Measurements from ENCODE around the gene GRM8. TPM values are rescaled to one million over a fixed set of nuclear protein-coding genes. Genes with fewer than 3 reads are reported as not detected.

Gene GRM8
- total and polyA plus RNA-seq, 7 donors, result 0.08 TPM; not detected in 6

- intact Hi-C loops (cut with DNase I), result no loop called here
- H3K27ac ChIP-seq, result no peak overlapping the region
- WGBS, 3 donors, result 71 to 74% (median 73%) methylated on average over 2 of the region's 2 CpGs
- H3K9me3 ChIP-seq, result no peaks in the 10 kb centered on the region
- H3K27me3 ChIP-seq (ENCODE audit: insufficient read depth in 3 of 3, low read length in 2 of 3), result peaks cover 0 to 33% (median 4%) of the 10 kb centered on the region in 3 donors
- no peak for ATAC-seq
- no peak for TF ChIP-seq CTCF (IDR thresholded peaks at IDR 0.05)
- H3K4me1 ChIP-seq, result peaks cover 9% of the 10 kb centered on the region
- H3K36me3 ChIP-seq (ENCODE audit: insufficient read depth in 1 of 2, low read depth in 1 of 2), result no peaks in the 10 kb centered on the region
- DNase-seq, result no peak
- no peak overlapping the region for H3K4me3 ChIP-seq
Measured at GRCh38 chr7:127256041-127256725, 3.4 kb upstream of the GRM8 start.

- Histone ChIP-seq H3K27me3 (ENCODE audit: insufficient read depth in 3 of 3, low read length in 2 of 3) (peaks cover 0 to 51% (median 8%) of the 10 kb centered on the region in 3 donors), H3K9me3 (no peaks in the 10 kb centered on the region), H3K36me3 (ENCODE audit: insufficient read depth in 1 of 2, low read depth in 1 of 2) (no peaks in the 10 kb centered on the region), H3K4me1 (peaks cover 9% of the 10 kb centered on the region), H3K27ac (no peak overlapping the region), H3K4me3 (peak overlapping the region; percentile 83)
- intact Hi-C loops (cut with DNase I), result loop anchor here in 1 of 2 donors (2.0 kb wide), 1 partner anchor 449 kb away; no protein-coding TSS in a partner anchor
- DNase-seq (no peak), ATAC-seq (no peak)
- TF ChIP-seq CTCF (IDR thresholded peaks at IDR 0.05), result no peak
- WGBS, 3 donors, result 20 to 21% (median 20%) methylated on average over 11 of the region's 11 CpGs
Measured at GRCh38 chr7:127254163-127254684, 1.5 kb upstream of the GRM8 start.

GRCh38 chr7:127253281-127254162 lies 781 bp upstream of the GRM8 start:
- TF ChIP-seq CTCF (IDR thresholded peaks at IDR 0.05), result peak; percentile 89
- intact Hi-C loops (cut with DNase I), result loop anchor here in 1 of 2 donors (2.0 kb wide), 1 partner anchor 449 kb away; no protein-coding TSS in a partner anchor
- H3K4me3 ChIP-seq, result peak overlapping the region; percentile 83
- peaks cover 9% of the 10 kb centered on the region for H3K4me1 ChIP-seq
- ATAC-seq (peak; percentile 80 to 94 (median 88)), DNase-seq (peak; percentile 68 to 73)
- peaks cover 0 to 58% (median 10%) of the 10 kb centered on the region in 3 donors for H3K27me3 ChIP-seq (ENCODE audit: insufficient read depth in 3 of 3, low read length in 2 of 3)
- no peaks in the 10 kb centered on the region for H3K36me3 ChIP-seq (ENCODE audit: insufficient read depth in 1 of 2, low read depth in 1 of 2)
- 1% methylated on average over 82 to 84 of the region's 84 CpGs for WGBS, 3 donors
- no peaks in the 10 kb centered on the region for H3K9me3 ChIP-seq
- H3K27ac ChIP-seq, result no peak overlapping the region

GRCh38 chr7:127252377-127252713 lies 396 bp downstream of the GRM8 start:
- ATAC-seq (no peak), DNase-seq (no peak)
- H3K27me3 ChIP-seq (ENCODE audit: insufficient read depth in 3 of 3, low read length in 2 of 3), result peaks cover 0 to 64% (median 12%) of the 10 kb centered on the region in 3 donors
- peak overlapping the region; percentile 83 for H3K4me3 ChIP-seq
- H3K27ac ChIP-seq, result no peak overlapping the region
- H3K36me3 ChIP-seq (ENCODE audit: insufficient read depth in 1 of 2, low read depth in 1 of 2), result no peaks in the 10 kb centered on the region
- intact Hi-C loops (cut with DNase I), result no loop called here
- peaks cover 9% of the 10 kb centered on the region for H3K4me1 ChIP-seq
- no peaks in the 10 kb centered on the region for H3K9me3 ChIP-seq
- 1% methylated on average over 11 of the region's 11 CpGs for WGBS, 3 donors
- TF ChIP-seq CTCF (IDR thresholded peaks at IDR 0.05), result no peak
